Psoas muscle (tissue), 8 donors: ENCODE results near the gene HNRNPUL2. TPM values are rescaled to one million over a fixed set of nuclear protein-coding genes. Genes with fewer than 3 reads are reported as not detected.

Source experiments
- ATAC-seq, 4 donors: fragments of 200-7000 bp; cut with Tn5 transposase; one replicate each; pipeline ENCODE4 v1.9.1; 2020; ENCODE audit warnings: moderate library complexity in 3 of 4, mild to moderate bottlenecking in 2 of 4
- DNase-seq, 2 donors: peaks; one replicate each; pipeline ENCODE4 v3.0.0-alpha.2; 2020
- H3K27ac ChIP-seq: fragments of 200-600 bp; one replicate; pipeline ENCODE4 v1.8.0; 2022
- H3K27me3 ChIP-seq, 3 donors: fragments of 200-600 bp in 1 of 3; one replicate each; pipeline versions ENCODE4 v1.6.1 to v1.8.0; 2013 to 2022; ENCODE audit warnings: low read length in 2 of 3, mild to moderate bottlenecking in 2 of 3, moderate library complexity in 1 of 3; ENCODE audit not compliant: insufficient read depth in 3 of 3
- H3K36me3 ChIP-seq, 2 donors: fragments of 200-600 bp in 1 of 2; one replicate each; pipeline versions ENCODE4 v1.6.1 to v1.8.0; 2013 to 2022; ENCODE audit warnings: low read depth in 1 of 2, mild to moderate bottlenecking in 1 of 2, moderate library complexity in 1 of 2; ENCODE audit not compliant: insufficient read depth in 1 of 2
- H3K4me1 ChIP-seq: fragments of 200-600 bp; one replicate; pipeline ENCODE4 v1.8.0; 2022
- H3K4me3 ChIP-seq: fragments of 200-600 bp; one replicate; pipeline ENCODE4 v1.8.0; 2022; ENCODE audit warnings: mild to moderate bottlenecking
- H3K9me3 ChIP-seq: fragments of 200-600 bp; one replicate; pipeline ENCODE4 v1.8.0; 2022
- CTCF ChIP-seq: fragments of 200-600 bp; IDR thresholded peaks from one replicate; pipeline ENCODE4 v1.8.0; 2022; ENCODE audit warnings: antibody characterized with exemption
- WGBS, 3 donors: extraction: QIAGEN DNeasy Blood & Tissue Kit; methylation state at CpG; one replicate each; pipeline versions ENCODE4 v1.1.6 to v1.1.7; 2013; 5-methylcytosine and 5-hydroxymethylcytosine counted together
- intact Hi-C, 2 donors: fragments of 100-400 bp; cut with DNase I; formaldehyde crosslinking; loops; one replicate each; pipeline versions ENCODE4 v1.11.0 to v1.14.2; 2022
- polyA plus RNA-seq, 3 donors: library from polyadenylated mRNA; stranded (reverse); fragments of 200-250 nt; gene quantifications; one replicate each; pipeline ENCODE4 v1.2.3, GENCODE V29; 2013
- total RNA-seq, 4 donors: library from RNA; stranded (reverse); fragmentation: NEBNext Ultra II Directional in 2 of 4; extraction: Animal tissue kit (Norgen Biotek cat#: 25700) in 2 of 4; gene quantifications; one replicate each; pipeline versions ENCODE4 v1.2.1 to v1.2.4, GENCODE V29; 2021 to 2023
- donor health status: healthy with polysubstance abuse.
- donor health status: DM: no; HTN: no; CAD: no; lungs with moderate emphysema.
- donor health status: Bipolar disorder and iron deficiency.
- donor health status: healthy.
- donor health status: DM: yes; HTN: yes; CAD: no.
- donor health status: DM: no; HTN: no; CAD: no.
- donor health status: DM: no; HTN: no; CAD: no.
- donor health status: DM: yes; HTN: yes; CAD: no.

The HNRNPUL2 gene
- total and polyA plus RNA-seq, 7 donors: 23.8 to 39.7 (median 30.8) TPM

- DNase-seq (peak; percentile 78 to 86), ATAC-seq (peak; percentile 81 to 86 (median 82))
- peaks cover 38% of the 10 kb centered on the region for H3K4me1 ChIP-seq
- whole genome bisulfite sequencing, 3 donors: 0% methylated on average over 20 of the region's 20 CpGs
- intact Hi-C loops: loop anchor here (5.0 kb wide), 2 partner anchors 34 to 39 kb away; partner anchors contain the start of gene POLR2G (in 1 of the 2)
- H3K36me3 ChIP-seq: peaks cover 7 to 35% of the 10 kb centered on the region in 2 donors
- TF ChIP-seq CTCF: no peak
- no peaks in the 10 kb centered on the region for H3K9me3 ChIP-seq
- H3K27me3 ChIP-seq: no peaks in the 10 kb centered on the region
- H3K27ac ChIP-seq: peak overlapping the region; percentile 98
- H3K4me3 ChIP-seq: peak overlapping the region; percentile 76
Measured at GRCh38 chr11:62727872-62728170, 564 bp upstream of the HNRNPUL2 start.

- DNase-seq (no peak), ATAC-seq (no peak)
- 0 to 1% (median 1%) methylated on average over 29 to 37 of the region's 37 CpGs for WGBS, 3 donors
- intact Hi-C loops: loop anchor here (5.0 kb wide), 2 partner anchors 35 to 40 kb away; partner anchors contain the start of gene POLR2G (in 1 of the 2)
- Histone ChIP-seq H3K27me3 (no peaks in the 10 kb centered on the region), H3K4me3 (peak overlapping the region; percentile 76), H3K27ac (peak overlapping the region; percentile 98), H3K4me1 (peaks cover 38% of the 10 kb centered on the region), H3K9me3 (no peaks in the 10 kb centered on the region), H3K36me3 (peaks cover 7 to 41% of the 10 kb centered on the region in 2 donors)
- no peak for TF ChIP-seq CTCF
Measured at GRCh38 chr11:62726915-62727164, 417 bp downstream of the HNRNPUL2 start.

- TF ChIP-seq CTCF: no peak
- Histone ChIP-seq H3K4me3 (peak overlapping the region; percentile 76), H3K4me1 (peaks cover 38% of the 10 kb centered on the region), H3K9me3 (no peaks in the 10 kb centered on the region), H3K27ac (peak overlapping the region; percentile 98), H3K27me3 (no peaks in the 10 kb centered on the region), H3K36me3 (peaks cover 7 to 42% of the 10 kb centered on the region in 2 donors)
- intact Hi-C loops: loop anchor here (5.0 kb wide), 2 partner anchors 36 to 41 kb away; partner anchors contain the start of gene POLR2G (in 1 of the 2)
- 0 to 1% (median 1%) methylated on average over 38 to 51 of the region's 51 CpGs for WGBS, 3 donors
- peak in 1 of 2 donors; percentile 30 for DNase-seq
- ATAC-seq: no peak
Measured at GRCh38 chr11:62726156-62726914, 922 bp downstream of the HNRNPUL2 start.

GRCh38 chr11:62725646-62726045, 1.6 kb downstream of the HNRNPUL2 start:
- no peak for ATAC-seq
- Histone ChIP-seq H3K4me3 (peak overlapping the region; percentile 76), H3K27me3 (no peaks in the 10 kb centered on the region), H3K36me3 (peaks cover 8 to 42% of the 10 kb centered on the region in 2 donors), H3K4me1 (peaks cover 36% of the 10 kb centered on the region), H3K9me3 (no peaks in the 10 kb centered on the region), H3K27ac (peak overlapping the region; percentile 98)
- no peak for TF ChIP-seq CTCF
- 0 to 1% (median 0%) methylated on average over 7 of the region's 7 CpGs for WGBS, 3 donors
- DNase-seq: no peak
- intact Hi-C loops: loop anchor here (5.0 kb wide), 2 partner anchors 37 to 42 kb away; partner anchors contain the start of gene POLR2G (in 1 of the 2)
